NB4 (cell line): ENCODE data around the gene TENM4.

ENCODE experiments used
- CTCF ChIP-seq: IDR thresholded peaks from one replicate; pipeline ENCODE4 v1.5.1; 2012; ENCODE audit warnings: low read depth, low read length
- MAX ChIP-seq: IDR thresholded peaks from 2 replicates; pipeline ENCODE4 v1.6.1; 2011; ENCODE audit warnings: low read depth, low read length
- POLR2A ChIP-seq: IDR thresholded peaks from 2 replicates; pipeline ENCODE4 v1.6.1; 2011; ENCODE audit warnings: mild to moderate bottlenecking; ENCODE audit not compliant: insufficient read length; ENCODE audit errors: extremely low read depth

- TF ChIP-seq CTCF: no peak
- no peak for TF ChIP-seq POLR2A
- no peak for TF ChIP-seq MAX
Measured at GRCh38 chr11:78982473-78982872, 458.4 kb downstream of the TENM4 start.
